Loucy (cell line): ENCODE results near the gene SLC44A4.
A peak's percentile ranks its signal among the peaks of the same experiment; 100 is the strongest.

Experiments
- H2AFZ ChIP-seq: fragments of 200-600 bp; sonication (generic); 2 replicates; pipeline ENCODE4 v1.6.0; 2016; ENCODE audit warnings: antibody characterized with exemption, mild to moderate bottlenecking, low read length, moderate library complexity
- H3F3A ChIP-seq: fragments of 200-600 bp; 2 replicates; pipeline ENCODE4 v1.6.0; 2016; ENCODE audit warnings: antibody characterized with exemption, low read depth, mild to moderate bottlenecking
- H3K27me3 ChIP-seq: fragments of 200-600 bp; sonication (generic); 2 replicates; pipeline ENCODE4 v1.6.1; 2014; ENCODE audit warnings: low read length, mild to moderate bottlenecking; ENCODE audit not compliant: insufficient read depth, poor library complexity, severe bottlenecking
- H3K36me3 ChIP-seq: fragments of 200-600 bp; sonication (generic); 2 replicates; pipeline ENCODE4 v1.6.1; 2016; ENCODE audit warnings: low read length; ENCODE audit not compliant: insufficient read depth
- H3K4me1 ChIP-seq: fragments of 200-600 bp; sonication (generic); 2 replicates; pipeline ENCODE4 v1.5.1; 2014; ENCODE audit warnings: low read length, mild to moderate bottlenecking; ENCODE audit not compliant: insufficient read depth, poor library complexity, severe bottlenecking
- H3K4me2 ChIP-seq: fragments of 200-600 bp; sonication (generic); 2 replicates; pipeline ENCODE4 v1.6.0; 2014; ENCODE audit warnings: antibody characterized with exemption, low read length, low read depth, mild to moderate bottlenecking; ENCODE audit not compliant: poor library complexity, severe bottlenecking
- H3K4me3 ChIP-seq: fragments of 200-600 bp; sonication (generic); 2 replicates; pipeline ENCODE4 v1.5.1; 2014; ENCODE audit warnings: low read length, mild to moderate bottlenecking, mixed read lengths; ENCODE audit not compliant: poor library complexity, severe bottlenecking
- H3K79me2 ChIP-seq: fragments of 200-600 bp; sonication (generic); 2 replicates; pipeline ENCODE4 v1.6.1; 2014; ENCODE audit warnings: low read length; ENCODE audit not compliant: insufficient read depth
- H3K9ac ChIP-seq: fragments of 200-600 bp; sonication (generic); 2 replicates; pipeline ENCODE4 v1.6.0; 2014; ENCODE audit warnings: mild to moderate bottlenecking, low read depth, low read length, moderate library complexity; ENCODE audit not compliant: poor library complexity, severe bottlenecking
- H3K9me2 ChIP-seq: fragments of 200-600 bp; sonication (generic); replicated peaks from 2 replicates; pipeline ENCODE4 v1.6.1; 2016; ENCODE audit warnings: low read depth, low read length, mixed read lengths
- H3K9me3 ChIP-seq: fragments of 200-600 bp; sonication (generic); 2 replicates; pipeline ENCODE4 v1.6.1; 2014; ENCODE audit warnings: mild to moderate bottlenecking, antibody characterized with exemption, low read length, low read depth; ENCODE audit not compliant: insufficient read depth
- H4K20me1 ChIP-seq: fragments of 200-600 bp; sonication (generic); 2 replicates; pipeline ENCODE4 v1.6.0; 2014; ENCODE audit warnings: antibody characterized with exemption, low read length, mild to moderate bottlenecking; ENCODE audit not compliant: insufficient read depth, poor library complexity, severe bottlenecking
- CTCF ChIP-seq: fragments of 200-600 bp; sonication (generic); conservative IDR thresholded peaks from 2 replicates; pipeline ENCODE4 v1.5.1; 2014; ENCODE audit warnings: mild to moderate bottlenecking, antibody characterized with exemption, low read length
- EZH2phosphoT487 ChIP-seq: fragments of 200-600 bp; IDR thresholded peaks from 2 replicates; pipeline ENCODE4 v1.6.1; 2018; ENCODE audit warnings: antibody characterized with exemption, mild to moderate bottlenecking, moderate library complexity, borderline replicate concordance

SLC44A4 gene

DNA sequence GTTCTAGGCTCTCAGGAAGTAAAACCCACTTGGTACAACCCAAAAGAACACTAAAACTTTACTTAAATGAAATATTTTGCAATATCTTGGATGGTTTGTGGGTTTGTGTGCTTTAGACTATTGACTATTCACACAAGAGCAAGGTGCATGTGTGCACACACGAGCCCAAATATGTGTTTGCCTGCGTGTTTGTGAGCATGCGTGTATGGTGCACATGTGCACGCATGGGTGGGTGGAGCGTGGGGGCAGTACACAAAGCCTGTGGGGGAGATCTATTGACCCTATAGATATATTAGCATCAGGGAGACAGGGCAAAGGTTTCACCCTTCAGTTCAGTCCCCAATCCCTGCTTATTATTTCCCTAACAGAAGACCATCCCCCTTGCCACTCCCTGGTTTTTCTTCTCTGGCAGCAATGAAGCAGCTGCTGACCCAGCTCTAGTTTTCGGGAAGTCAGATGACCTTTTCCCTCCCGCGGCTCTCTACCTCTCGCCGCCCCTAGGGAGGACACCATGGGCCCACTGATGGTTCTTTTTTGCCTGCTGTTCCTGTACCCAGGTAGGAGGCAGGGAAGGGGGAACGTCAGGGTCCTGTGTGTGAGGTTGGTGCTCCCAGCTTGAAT lies 48.6 kb upstream of the SLC44A4 start, which contains the start of gene C2:
Gene C2 (plus strand): TSS at position 476 of the 621 bp plus-strand sequence. CDS start 36 bp downstream, at position 512.
- H3K9me3 ChIP-seq, result no peaks in the 10 kb centered on the region
- H3K9ac ChIP-seq, result no peak within 1 kb of the TSS
- no peaks in the 10 kb centered on the region for H3K27me3 ChIP-seq
- H3K9me2 ChIP-seq, result no peaks in the 10 kb centered on the region
- no peak within 1 kb of the TSS for H3K4me2 ChIP-seq
- no peaks in the 10 kb centered on the region for H3K4me1 ChIP-seq
- H3K4me3 ChIP-seq, result no peak within 1 kb of the TSS
- no peaks in the 10 kb centered on the region for H3K79me2 ChIP-seq
- no peaks in the 10 kb centered on the region for H4K20me1 ChIP-seq
- TF ChIP-seq EZH2phosphoT487 (no peak), CTCF (no peak)
- no peak within 1 kb of the TSS for H2AFZ ChIP-seq
- H3F3A ChIP-seq, result no peaks in the 10 kb centered on the region
- no peaks in the 10 kb centered on the region for H3K36me3 ChIP-seq

- no peaks in the 10 kb centered on the region for H3K9me3 ChIP-seq
- H4K20me1 ChIP-seq, result no peaks in the 10 kb centered on the region
- H3K36me3 ChIP-seq, result no peaks in the 10 kb centered on the region
- no peak overlapping the region for H2AFZ ChIP-seq
- H3K4me1 ChIP-seq, result no peaks in the 10 kb centered on the region
- H3F3A ChIP-seq, result no peaks in the 10 kb centered on the region
- H3K9me2 ChIP-seq, result no peaks in the 10 kb centered on the region
- no peaks in the 10 kb centered on the region for H3K27me3 ChIP-seq
- no peak overlapping the region for H3K4me3 ChIP-seq
- H3K79me2 ChIP-seq, result no peaks in the 10 kb centered on the region
- no peak overlapping the region for H3K4me2 ChIP-seq
- H3K9ac ChIP-seq, result no peak overlapping the region
- peak; percentile 62 for TF ChIP-seq CTCF
- TF ChIP-seq EZH2phosphoT487, result no peak
Observed at GRCh38 chr6:31922942-31923341, 44.1 kb upstream of the SLC44A4 start.

DNA sequence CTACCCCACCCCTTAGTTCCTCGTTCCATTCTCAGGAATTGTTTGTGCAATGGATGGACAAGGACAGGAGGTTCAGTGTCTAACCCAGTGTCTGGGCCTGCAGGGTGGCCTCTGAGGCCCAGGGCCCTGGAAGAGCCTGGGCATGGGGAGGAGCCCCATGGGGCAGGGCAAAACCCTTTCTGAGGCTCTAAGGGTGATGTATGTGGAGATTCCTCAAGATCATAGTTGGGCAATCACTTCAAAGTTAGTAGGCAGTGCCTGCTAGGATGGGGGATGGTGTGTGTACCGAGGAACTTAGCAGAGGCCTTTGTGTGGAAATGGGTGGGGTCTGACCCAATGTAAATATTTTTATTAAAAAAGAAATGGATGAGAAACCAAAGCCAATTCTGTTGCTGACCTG lies 42.0 kb upstream of the SLC44A4 start:
- Histone ChIP-seq H3K36me3 (no peaks in the 10 kb centered on the region), H3F3A (no peaks in the 10 kb centered on the region), H4K20me1 (no peaks in the 10 kb centered on the region), H3K27me3 (no peaks in the 10 kb centered on the region), H3K4me2 (no peak overlapping the region), H3K9ac (no peak overlapping the region), H3K4me1 (no peaks in the 10 kb centered on the region), H3K9me2 (no peaks in the 10 kb centered on the region), H2AFZ (no peak overlapping the region), H3K4me3 (no peak overlapping the region), H3K79me2 (no peaks in the 10 kb centered on the region), H3K9me3 (no peaks in the 10 kb centered on the region)
- TF ChIP-seq EZH2phosphoT487 (no peak), CTCF (no peak)
